Caco-2 (cell line): ENCODE measurements around the gene KLHL22. TPM values are rescaled to one million over a fixed set of nuclear protein-coding genes. Genes with fewer than 3 reads are reported as not detected.

Experiments
- BruUV-seq: library from RNA; stranded (reverse); fragments of 400-500 nt; replicated peaks from 2 replicates; lab custom pipeline; 2021; lab: Mats Ljungman, UMichigan
- CTCF ChIA-PET: fragments of 300-600 bp; sonication (Branson Sonifier 250); formaldehyde crosslinking; loops from one replicate; lab custom pipeline; 2022; ENCODE audit warnings: antibody characterized with exemption; lab: Charles Lee
- POLR2A ChIA-PET: fragments of 300-600 bp; sonication (Branson Sonifier 250); formaldehyde crosslinking; loops from one replicate; lab custom pipeline; 2022; ENCODE audit warnings: antibody characterized with exemption; lab: Charles Lee
- DNase-seq, 2 experiments: peaks; one replicate each; pipeline versions ENCODE4 v3.0.0 to v3.0.0-alpha.2; 2020 to 2022
- H3K27me3 ChIP-seq: replicated peaks from 2 replicates; pipeline ENCODE4 v1.6.0; 2011; ENCODE audit warnings: low read length; ENCODE audit not compliant: control insufficient read depth, insufficient read depth
- H3K36me3 ChIP-seq: 2 replicates; pipeline ENCODE4 v1.5.1; 2011; ENCODE audit warnings: low read length; ENCODE audit not compliant: control insufficient read depth, insufficient read depth
- H3K4me1 ChIP-seq: fragments of 250-450 bp; sonication (Bioruptor Pico); 2 replicates; pipeline ENCODE4 v1.5.1; 2020; ENCODE audit warnings: mild to moderate bottlenecking
- H3K4me3 ChIP-seq: 2 replicates; pipeline ENCODE4 v1.5.1; 2011; ENCODE audit warnings: low read depth, mild to moderate bottlenecking, control low read depth, low read length
- H3K9me3 ChIP-seq: fragments of 250-450 bp; sonication (Bioruptor Pico); 2 replicates; pipeline ENCODE4 v1.5.1; 2020; ENCODE audit warnings: mild to moderate bottlenecking, moderate library complexity
- H3K27ac Mint-ChIP-seq: one replicate; pipeline ENCODE4 v1.8.0; 2022; ENCODE audit warnings: mixed read lengths; ENCODE audit not compliant: unreplicated experiment
- H3K27me3 Mint-ChIP-seq: one replicate; pipeline ENCODE4 v1.8.0; 2022; ENCODE audit warnings: mixed read lengths; ENCODE audit not compliant: insufficient read depth, unreplicated experiment
- H3K36me3 Mint-ChIP-seq: one replicate; pipeline ENCODE4 v1.8.0; 2022; ENCODE audit warnings: mild to moderate bottlenecking, mixed read lengths; ENCODE audit not compliant: insufficient read depth, unreplicated experiment
- H3K4me1 Mint-ChIP-seq: one replicate; pipeline ENCODE4 v1.8.0; 2022; ENCODE audit warnings: low read depth, mixed read lengths; ENCODE audit not compliant: unreplicated experiment
- H3K4me3 Mint-ChIP-seq: one replicate; pipeline ENCODE4 v1.8.0; 2022; ENCODE audit warnings: mild to moderate bottlenecking, moderate library complexity, mixed read lengths; ENCODE audit not compliant: unreplicated experiment
- H3K9me3 Mint-ChIP-seq: one replicate; pipeline ENCODE4 v1.8.0; 2022; ENCODE audit warnings: mixed read lengths; ENCODE audit not compliant: unreplicated experiment
- intact Hi-C: fragments of 100-400 bp; cut with micrococcal nuclease; formaldehyde crosslinking; loops from one replicate; pipeline ENCODE4 v1.10.0; 2022; ENCODE audit not compliant: unreplicated experiment
- total RNA-seq: library from RNA; stranded (reverse); gene quantifications from 2 replicates; pipeline ENCODE4 v1.2.3, GENCODE V29; 2022
- TF ChIP-seq, protein P1 (sequence below), 2 experiments: fragments of 200-600 bp in 1 of 2; IDR thresholded peaks; 1 replicate in 1 of 2; 2 replicates in 1 of 2; pipeline versions ENCODE4 v1.5.1 to v1.8.0; 2011 to 2022; ENCODE audit warnings: antibody characterized with exemption in 1 of 2, control low read depth in 1 of 2, inconsistent platforms in 1 of 2, low read depth in 1 of 2, low read length in 1 of 2, mild to moderate bottlenecking in 1 of 2, moderate library complexity in 1 of 2; ENCODE audit not compliant: insufficient read depth in 1 of 2, severe bottlenecking in 1 of 2, unreplicated experiment in 1 of 2

KLHL22 gene
- total RNA-seq, 1 experiment from 2014 or later: 24.4 TPM

GRCh38 chr22:20450551-20450906, 45.1 kb downstream of the KLHL22 start:
- H3K4me3 ChIP-seq: no peak overlapping the region
- ChIA-PET CTCF (no interaction called here), POLR2A (no interaction called here)
- H3K4me1 ChIP-seq: no peaks in the 10 kb centered on the region
- Mint-ChIP-seq H3K4me1 (no peaks in the 10 kb centered on the region), H3K9me3 (no peaks in the 10 kb centered on the region), H3K4me3 (no peak overlapping the region), H3K27me3 (no peaks in the 10 kb centered on the region), H3K27ac (no peak overlapping the region), H3K36me3 (peaks cover 15% of the 10 kb centered on the region)
- H3K9me3 ChIP-seq: no peaks in the 10 kb centered on the region
- BruUV-seq: no TSS peak
- H3K27me3 ChIP-seq: no peaks in the 10 kb centered on the region
- DNase-seq: no peak
- TF ChIP-seq, protein P1, sequence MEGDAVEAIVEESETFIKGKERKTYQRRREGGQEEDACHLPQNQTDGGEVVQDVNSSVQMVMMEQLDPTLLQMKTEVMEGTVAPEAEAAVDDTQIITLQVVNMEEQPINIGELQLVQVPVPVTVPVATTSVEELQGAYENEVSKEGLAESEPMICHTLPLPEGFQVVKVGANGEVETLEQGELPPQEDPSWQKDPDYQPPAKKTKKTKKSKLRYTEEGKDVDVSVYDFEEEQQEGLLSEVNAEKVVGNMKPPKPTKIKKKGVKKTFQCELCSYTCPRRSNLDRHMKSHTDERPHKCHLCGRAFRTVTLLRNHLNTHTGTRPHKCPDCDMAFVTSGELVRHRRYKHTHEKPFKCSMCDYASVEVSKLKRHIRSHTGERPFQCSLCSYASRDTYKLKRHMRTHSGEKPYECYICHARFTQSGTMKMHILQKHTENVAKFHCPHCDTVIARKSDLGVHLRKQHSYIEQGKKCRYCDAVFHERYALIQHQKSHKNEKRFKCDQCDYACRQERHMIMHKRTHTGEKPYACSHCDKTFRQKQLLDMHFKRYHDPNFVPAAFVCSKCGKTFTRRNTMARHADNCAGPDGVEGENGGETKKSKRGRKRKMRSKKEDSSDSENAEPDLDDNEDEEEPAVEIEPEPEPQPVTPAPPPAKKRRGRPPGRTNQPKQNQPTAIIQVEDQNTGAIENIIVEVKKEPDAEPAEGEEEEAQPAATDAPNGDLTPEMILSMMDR (IDR thresholded peaks at IDR 0.05; ENCODE audit: insufficient read depth in 1 of 2, low read depth in 1 of 2, low read length in 1 of 2, severe bottlenecking in 1 of 2, unreplicated experiment in 1 of 2): no peak
- no peaks in the 10 kb centered on the region for H3K36me3 ChIP-seq
- intact Hi-C loops: no loop called here

GRCh38 chr22:20449819-20450550, 45.6 kb downstream of the KLHL22 start:
- H3K36me3 Mint-ChIP-seq: peaks cover 11% of the 10 kb centered on the region
- Histone ChIP-seq H3K27me3 (no peaks in the 10 kb centered on the region), H3K4me3 (no peak overlapping the region), H3K9me3 (no peaks in the 10 kb centered on the region), H3K36me3 (no peaks in the 10 kb centered on the region), H3K4me1 (no peaks in the 10 kb centered on the region)
- ChIA-PET POLR2A (no interaction called here), CTCF (interaction anchor here (0.7 kb wide), 1 partner anchor 118 kb away, joined by 4 read pairs; no protein-coding TSS in a partner anchor)
- H3K4me1 Mint-ChIP-seq: no peaks in the 10 kb centered on the region
- intact Hi-C loops: no loop called here
- no peak for DNase-seq
- H3K27ac Mint-ChIP-seq: no peak overlapping the region
- TF ChIP-seq, protein P1 (IDR thresholded peaks at IDR 0.05; ENCODE audit: insufficient read depth in 1 of 2, low read depth in 1 of 2, low read length in 1 of 2, severe bottlenecking in 1 of 2, unreplicated experiment in 1 of 2): no peak
- no peaks in the 10 kb centered on the region for H3K9me3 Mint-ChIP-seq
- no TSS peak for BruUV-seq
- H3K27me3 Mint-ChIP-seq: no peaks in the 10 kb centered on the region
- no peak overlapping the region for H3K4me3 Mint-ChIP-seq

- no peaks in the 10 kb centered on the region for H3K4me1 ChIP-seq
- H3K27me3 ChIP-seq: no peaks in the 10 kb centered on the region
- no peaks in the 10 kb centered on the region for H3K9me3 ChIP-seq
- H3K36me3 Mint-ChIP-seq: peaks cover 5% of the 10 kb centered on the region
- intact Hi-C loops: no loop called here
- H3K4me3 ChIP-seq: no peak overlapping the region
- ChIA-PET CTCF (no interaction called here), POLR2A (no interaction called here)
- no peak overlapping the region for H3K27ac Mint-ChIP-seq
- H3K9me3 Mint-ChIP-seq: no peaks in the 10 kb centered on the region
- no peaks in the 10 kb centered on the region for H3K27me3 Mint-ChIP-seq
- no peak overlapping the region for H3K4me3 Mint-ChIP-seq
- no TSS peak for BruUV-seq
- DNase-seq: no peak
- H3K36me3 ChIP-seq: no peaks in the 10 kb centered on the region
- H3K4me1 Mint-ChIP-seq: no peaks in the 10 kb centered on the region
- TF ChIP-seq, protein P1 (IDR thresholded peaks at IDR 0.05; ENCODE audit: insufficient read depth in 1 of 2, low read depth in 1 of 2, low read length in 1 of 2, severe bottlenecking in 1 of 2, unreplicated experiment in 1 of 2): no peak
Observed at GRCh38 chr22:20448630-20449029, 47.0 kb downstream of the KLHL22 start.
